ENCODE measurements around the gene DOLK. TPM values are rescaled to one million over a fixed set of nuclear protein-coding genes. Genes with fewer than 3 reads are reported as not detected.
A peak's percentile ranks its signal among the peaks of the same experiment; 100 is the strongest.

Gene DOLK
- polyA plus RNA-seq, 1 donor (not counting 4 experiments of a cell fraction or from before 2014, with no cell fraction given) = 21.8 TPM

DNA sequence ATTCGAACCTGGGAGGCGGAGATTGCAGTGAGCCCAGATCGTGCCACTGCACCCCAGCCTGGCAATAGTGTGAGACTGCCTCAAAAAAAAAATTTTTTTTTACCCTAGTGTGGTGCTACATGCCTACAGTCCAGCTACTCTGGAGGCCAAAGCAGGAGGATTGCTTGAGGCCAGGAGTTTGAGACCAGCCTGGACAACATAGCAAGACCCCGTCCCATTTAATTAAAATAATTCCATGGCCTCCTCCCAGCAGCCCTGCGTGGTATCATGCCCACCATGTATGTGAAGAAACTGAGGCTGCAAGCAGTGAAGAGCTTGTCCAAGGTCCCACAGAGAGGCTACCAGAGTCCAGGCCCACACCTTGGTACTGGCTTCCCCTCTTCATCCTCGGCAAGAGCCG is 46.0 kb downstream of the DOLK start:
- TF ChIP-seq, protein P1, sequence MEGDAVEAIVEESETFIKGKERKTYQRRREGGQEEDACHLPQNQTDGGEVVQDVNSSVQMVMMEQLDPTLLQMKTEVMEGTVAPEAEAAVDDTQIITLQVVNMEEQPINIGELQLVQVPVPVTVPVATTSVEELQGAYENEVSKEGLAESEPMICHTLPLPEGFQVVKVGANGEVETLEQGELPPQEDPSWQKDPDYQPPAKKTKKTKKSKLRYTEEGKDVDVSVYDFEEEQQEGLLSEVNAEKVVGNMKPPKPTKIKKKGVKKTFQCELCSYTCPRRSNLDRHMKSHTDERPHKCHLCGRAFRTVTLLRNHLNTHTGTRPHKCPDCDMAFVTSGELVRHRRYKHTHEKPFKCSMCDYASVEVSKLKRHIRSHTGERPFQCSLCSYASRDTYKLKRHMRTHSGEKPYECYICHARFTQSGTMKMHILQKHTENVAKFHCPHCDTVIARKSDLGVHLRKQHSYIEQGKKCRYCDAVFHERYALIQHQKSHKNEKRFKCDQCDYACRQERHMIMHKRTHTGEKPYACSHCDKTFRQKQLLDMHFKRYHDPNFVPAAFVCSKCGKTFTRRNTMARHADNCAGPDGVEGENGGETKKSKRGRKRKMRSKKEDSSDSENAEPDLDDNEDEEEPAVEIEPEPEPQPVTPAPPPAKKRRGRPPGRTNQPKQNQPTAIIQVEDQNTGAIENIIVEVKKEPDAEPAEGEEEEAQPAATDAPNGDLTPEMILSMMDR (optimal IDR thresholded peaks at IDR 0.05 in 1 of 3, IDR thresholded peaks at IDR 0.05 in 1 of 3, conservative IDR thresholded peaks at IDR 0.05 in 1 of 3; ENCODE audit: extremely low read depth in 1 of 3, insufficient read depth in 2 of 3, low read length in 3 of 3) = no peak
- TF ChIP-seq EZH2 (IDR thresholded peaks at IDR 0.05; ENCODE audit: low read length) = no peak
- no peak overlapping the region for H3K4me3 ChIP-seq (ENCODE audit: control insufficient read depth in 2 of 3, extremely low read depth in 1 of 3, insufficient read depth in 2 of 3, low read depth in 1 of 3, low read length in 3 of 3)
- dilution Hi-C loops (cut with MboI; ENCODE audit: extremely low pct_ligation_motif_present, low sequenced_read_pairs) = no loop called here
- FAIRE-seq (no peak), DNase-seq (ENCODE audit: low read depth, low spot score) (no peak)
- H3K9me3 ChIP-seq (ENCODE audit: control insufficient read depth, low read depth, low read length) = no peaks in the 10 kb centered on the region
- H3K79me2 ChIP-seq (ENCODE audit: control insufficient read depth, insufficient read depth, low read length) = peaks cover 53% of the 10 kb centered on the region
- H4K20me1 ChIP-seq (ENCODE audit: control insufficient read depth, extremely low read depth, insufficient read depth, low read length) = no peaks in the 10 kb centered on the region
- H3K9ac ChIP-seq (ENCODE audit: control insufficient read depth, extremely low read depth, insufficient read depth, low read length) = peak overlapping the region; percentile 72
- H3K9me1 ChIP-seq (ENCODE audit: control insufficient read depth, extremely low read depth, insufficient read depth, low read length) = no peaks in the 10 kb centered on the region
- peaks cover 7 to 59% of the 10 kb centered on the region in 2 experiments for H3K36me3 ChIP-seq (ENCODE audit: control insufficient read depth in 2 of 2, extremely low read depth in 1 of 2, insufficient read depth in 2 of 2, low read length in 2 of 2)
- no peak overlapping the region for H2AFZ ChIP-seq (ENCODE audit: control insufficient read depth, low read length)
- peaks cover 68% of the 10 kb centered on the region for H3K4me1 ChIP-seq (ENCODE audit: control insufficient read depth, extremely low read depth, insufficient read depth, low read length)
- no peaks in the 10 kb centered on the region for H3K27me3 ChIP-seq (ENCODE audit: control insufficient read depth, extremely low read depth, insufficient read depth, low read length)
- peak overlapping the region; percentile 90 for H3K27ac ChIP-seq (ENCODE audit: control insufficient read depth, insufficient read depth, low read length)
- no peak overlapping the region for H3K4me2 ChIP-seq (ENCODE audit: control insufficient read depth, extremely low read depth, insufficient read depth, low read depth, low read length)

DNA sequence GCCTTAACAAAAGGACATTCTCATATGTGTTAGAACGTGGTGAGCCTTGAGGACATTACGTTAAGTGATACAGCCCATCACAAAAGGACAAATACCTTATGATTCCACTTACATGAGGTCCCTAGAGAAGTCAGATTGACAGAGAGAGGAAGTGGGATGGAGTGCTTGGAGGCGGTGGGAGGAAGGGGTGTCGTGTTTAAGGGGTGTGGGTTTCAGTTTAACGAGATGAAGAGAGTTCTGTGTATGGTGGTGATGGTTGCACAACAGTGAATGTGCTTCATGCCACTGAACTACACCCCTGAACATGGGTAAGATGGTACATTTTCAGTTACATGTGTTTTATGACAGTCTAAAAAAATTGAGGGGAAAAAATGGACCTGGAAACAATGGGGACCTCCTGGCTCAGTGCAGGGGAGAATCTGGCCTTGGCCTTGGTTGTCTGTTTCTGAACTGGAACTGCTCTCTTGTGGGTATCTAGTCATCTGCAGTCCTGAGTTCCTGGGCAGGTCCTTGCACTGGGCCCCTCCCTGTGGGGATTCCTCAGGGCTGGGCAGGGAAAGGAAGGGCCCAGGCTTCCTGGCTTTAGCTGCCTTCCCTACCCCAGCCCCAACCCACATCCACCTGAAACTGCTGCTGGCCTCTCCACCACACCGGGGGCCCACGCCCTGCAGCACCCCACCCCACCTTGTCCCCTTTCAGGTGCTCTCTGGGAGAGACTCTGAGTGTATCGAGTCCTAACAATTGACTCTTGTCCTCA is 47.7 kb downstream of the DOLK start:
- Histone ChIP-seq H3K9ac (ENCODE audit: control insufficient read depth, extremely low read depth, insufficient read depth, low read length) (peak overlapping the region; percentile 48), H3K9me3 (ENCODE audit: control insufficient read depth, low read depth, low read length) (no peaks in the 10 kb centered on the region), H3K27me3 (ENCODE audit: control insufficient read depth, extremely low read depth, insufficient read depth, low read length) (no peaks in the 10 kb centered on the region), H3K9me1 (ENCODE audit: control insufficient read depth, extremely low read depth, insufficient read depth, low read length) (no peaks in the 10 kb centered on the region), H4K20me1 (ENCODE audit: control insufficient read depth, extremely low read depth, insufficient read depth, low read length) (no peaks in the 10 kb centered on the region), H3K4me3 (ENCODE audit: control insufficient read depth in 2 of 3, extremely low read depth in 1 of 3, insufficient read depth in 2 of 3, low read depth in 1 of 3, low read length in 3 of 3) (no peak overlapping the region), H3K4me1 (ENCODE audit: control insufficient read depth, extremely low read depth, insufficient read depth, low read length) (peaks cover 73% of the 10 kb centered on the region), H2AFZ (ENCODE audit: control insufficient read depth, low read length) (no peak overlapping the region), H3K36me3 (ENCODE audit: control insufficient read depth in 2 of 2, extremely low read depth in 1 of 2, insufficient read depth in 2 of 2, low read length in 2 of 2) (peaks cover 9 to 58% of the 10 kb centered on the region in 2 experiments), H3K79me2 (ENCODE audit: control insufficient read depth, insufficient read depth, low read length) (peaks cover 56% of the 10 kb centered on the region), H3K27ac (ENCODE audit: control insufficient read depth, insufficient read depth, low read length) (peak overlapping the region; percentile 75), H3K4me2 (ENCODE audit: control insufficient read depth, extremely low read depth, insufficient read depth, low read depth, low read length) (peak overlapping the region; percentile 48)
- dilution Hi-C loops (cut with MboI; ENCODE audit: extremely low pct_ligation_motif_present, low sequenced_read_pairs) = no loop called here
- no peak for TF ChIP-seq EZH2 (IDR thresholded peaks at IDR 0.05; ENCODE audit: low read length)
- TF ChIP-seq, protein P1 (optimal IDR thresholded peaks at IDR 0.05 in 1 of 3, IDR thresholded peaks at IDR 0.05 in 1 of 3, conservative IDR thresholded peaks at IDR 0.05 in 1 of 3; ENCODE audit: extremely low read depth in 1 of 3, insufficient read depth in 2 of 3, low read length in 3 of 3) = no peak
- DNase-seq (ENCODE audit: low read depth, low spot score) (no peak), FAIRE-seq (peak; percentile 97)

All from keratinocyte (primary cell).